Subcutaneous adipose tissue (tissue), 4 donors: Measurements from ENCODE around the gene MRAP. TPM values are rescaled to one million over a fixed set of nuclear protein-coding genes. Genes with fewer than 3 reads are reported as not detected.

Experiments used
- total RNA-seq, 4 donors: library from RNA; depleted of rRNA; stranded (reverse); fragments of >200 nt; gene quantifications; one replicate each; pipeline ENCODE4 v1.1.0, GENCODE V29; 2016
- TF ChIP-seq, protein P1 (sequence below): fragments of 450-650 bp; IDR thresholded peaks from one replicate; pipeline ENCODE4 v1.5.1; 2016; ENCODE audit warnings: low read depth, mild to moderate bottlenecking, control low read depth, antibody characterized with exemption, moderate library complexity

MRAP gene
- total RNA-seq, 4 donors from 2014 or later = 22.4 to 65.2 (median 33.6) TPM

DNA sequence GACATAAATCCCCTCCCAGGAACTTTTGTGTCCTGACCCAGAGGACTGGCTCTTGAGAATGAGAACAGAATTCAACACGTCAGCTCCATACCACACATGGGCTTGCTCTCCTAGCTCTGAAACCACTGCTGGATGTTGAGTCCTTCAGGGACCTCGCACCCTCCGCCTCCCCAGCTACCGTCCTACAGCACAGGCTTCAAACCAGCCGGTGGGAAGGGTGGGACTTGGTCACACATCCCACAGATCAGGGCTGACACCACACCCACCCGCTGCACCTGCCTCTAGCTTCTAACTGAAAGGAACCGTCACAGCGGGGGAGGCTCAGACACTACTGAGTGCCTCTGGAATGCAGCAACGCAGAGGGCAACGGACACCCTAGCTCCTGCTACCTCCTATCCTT, 24.0 kb downstream of the MRAP start:
- TF ChIP-seq, protein P1, sequence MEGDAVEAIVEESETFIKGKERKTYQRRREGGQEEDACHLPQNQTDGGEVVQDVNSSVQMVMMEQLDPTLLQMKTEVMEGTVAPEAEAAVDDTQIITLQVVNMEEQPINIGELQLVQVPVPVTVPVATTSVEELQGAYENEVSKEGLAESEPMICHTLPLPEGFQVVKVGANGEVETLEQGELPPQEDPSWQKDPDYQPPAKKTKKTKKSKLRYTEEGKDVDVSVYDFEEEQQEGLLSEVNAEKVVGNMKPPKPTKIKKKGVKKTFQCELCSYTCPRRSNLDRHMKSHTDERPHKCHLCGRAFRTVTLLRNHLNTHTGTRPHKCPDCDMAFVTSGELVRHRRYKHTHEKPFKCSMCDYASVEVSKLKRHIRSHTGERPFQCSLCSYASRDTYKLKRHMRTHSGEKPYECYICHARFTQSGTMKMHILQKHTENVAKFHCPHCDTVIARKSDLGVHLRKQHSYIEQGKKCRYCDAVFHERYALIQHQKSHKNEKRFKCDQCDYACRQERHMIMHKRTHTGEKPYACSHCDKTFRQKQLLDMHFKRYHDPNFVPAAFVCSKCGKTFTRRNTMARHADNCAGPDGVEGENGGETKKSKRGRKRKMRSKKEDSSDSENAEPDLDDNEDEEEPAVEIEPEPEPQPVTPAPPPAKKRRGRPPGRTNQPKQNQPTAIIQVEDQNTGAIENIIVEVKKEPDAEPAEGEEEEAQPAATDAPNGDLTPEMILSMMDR = no peak

DNA sequence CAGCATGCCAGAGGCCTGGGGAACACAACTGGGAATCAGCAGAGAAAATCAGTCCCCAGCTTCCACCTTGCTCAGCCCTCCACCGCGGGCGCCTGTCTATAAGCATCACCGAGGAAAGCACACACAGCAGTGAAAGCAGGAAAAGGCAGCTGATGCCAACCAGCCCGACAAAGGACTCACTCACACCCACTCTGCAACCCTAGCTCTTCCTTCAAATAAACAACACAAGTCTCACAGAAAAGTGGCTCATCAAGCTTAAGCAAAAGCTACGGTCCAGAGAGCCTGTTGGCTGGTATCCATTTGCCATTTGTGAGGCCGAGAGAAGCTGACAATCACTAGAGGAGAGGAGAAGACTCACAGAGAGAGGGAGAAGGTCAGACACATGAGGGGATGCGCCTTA, 27.1 kb downstream of the MRAP start:
- TF ChIP-seq, protein P1 = no peak

- TF ChIP-seq, protein P1 = no peak
These were observed 29.9 kb downstream of the MRAP start for GRCh38 chr21:32328595-32328994.

GRCh38 chr21:32329331-32329730, 30.7 kb downstream of the MRAP start:
- TF ChIP-seq, protein P1 = no peak

DNA sequence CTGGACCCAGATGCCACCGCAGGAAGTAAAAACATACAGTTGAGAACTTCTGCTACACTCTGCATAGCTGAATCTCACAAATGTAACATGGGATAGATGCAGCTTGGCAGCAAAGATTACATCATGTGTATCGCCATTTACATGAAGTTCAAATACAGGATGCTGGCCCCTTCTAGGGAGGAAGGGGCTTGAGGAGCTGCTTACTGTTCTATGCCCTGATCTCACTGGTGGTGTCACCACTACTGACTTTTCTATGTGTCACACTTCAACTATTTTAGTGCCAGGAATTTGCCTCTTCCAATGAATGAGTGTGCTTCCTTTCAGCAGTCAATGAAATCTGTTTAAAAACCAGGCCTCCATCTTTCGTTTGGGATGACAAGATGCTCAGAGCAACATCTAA, 31.1 kb downstream of the MRAP start:
- TF ChIP-seq, protein P1 = no peak

- TF ChIP-seq, protein P1 = no peak
These were observed 32.2 kb downstream of the MRAP start for GRCh38 chr21:32330784-32331311.

GRCh38 chr21:32331444-32332305, 33.0 kb downstream of the MRAP start:
- TF ChIP-seq, protein P1 = no peak
